GM12878 (cell line): ENCODE measurements around the gene MORN4. TPM values are rescaled to one million over a fixed set of nuclear protein-coding genes. Genes with fewer than 3 reads are reported as not detected.
A peak's percentile ranks its signal among the peaks of the same experiment; 100 is the strongest.

Source experiments
- ATAC-seq: fragments of 200-7000 bp; cut with Tn5 transposase; 3 replicates; pipeline ENCODE4 v1.9.1; 2020; ENCODE audit warnings: mild to moderate bottlenecking, moderate library complexity
- BruUV-seq: library from RNA; stranded (reverse); fragments of 400-500 nt; replicated peaks from 2 replicates; lab custom pipeline; 2021; lab: Mats Ljungman, UMichigan
- CTCF ChIA-PET: fragments of 300-600 bp; sonication (Branson Sonifier 250); formaldehyde crosslinking; extraction: SDS; loops from one replicate; lab custom pipeline; 2021; ENCODE audit warnings: inconsistent platforms; lab: Yijun Ruan, JAX
- POLR2A ChIA-PET: fragments of 350-600 bp; formaldehyde crosslinking; extraction: SDS; loops from one replicate; lab custom pipeline; 2021; ENCODE audit warnings: inconsistent platforms; lab: Charles Lee
- RAD21 ChIA-PET: fragments of 300-600 bp; sonication (Branson Sonifier 250); formaldehyde crosslinking; loops from one replicate; lab custom pipeline; 2023; ENCODE audit warnings: antibody characterized with exemption; ENCODE audit not compliant: unreplicated experiment; lab: Charles Lee
- SMC1A ChIA-PET: fragments of 300-600 bp; sonication (Branson Sonifier 250); formaldehyde crosslinking; loops from one replicate; lab custom pipeline; 2023; ENCODE audit not compliant: unreplicated experiment, uncharacterized antibody; lab: Charles Lee
- DNase-seq: peaks from one replicate; pipeline ENCODE4 v3.0.0-alpha.2; 2011; ENCODE audit warnings: low read depth, low spot score
- FAIRE-seq: peaks from 3 replicates; lab custom pipeline; 2011; peaks lifted over from hg19 to GRCh38; lab: Jason Lieb, UNC
- H2AFZ ChIP-seq: 2 replicates; pipeline ENCODE4 v1.6.0; 2011; ENCODE audit warnings: low read depth, low read length, control low read depth; ENCODE audit not compliant: control insufficient read depth
- H3K27ac ChIP-seq: 2 replicates; pipeline ENCODE4 v1.5.1; 2011; ENCODE audit warnings: control low read depth; ENCODE audit not compliant: control insufficient read depth, insufficient read depth
- H3K27me3 ChIP-seq, 2 experiments: replicated peaks in 1 of 2; 2 replicates each; pipeline versions ENCODE4 v1.6.0 to v1.6.1; 2011; ENCODE audit warnings: low read length in 1 of 2; ENCODE audit not compliant: control insufficient read depth in 2 of 2, insufficient read depth in 2 of 2
- H3K36me3 ChIP-seq, 2 experiments: 2 replicates each; pipeline ENCODE4 v1.5.1; 2011; ENCODE audit warnings: low read length in 1 of 2; ENCODE audit not compliant: control insufficient read depth in 2 of 2, insufficient read depth in 2 of 2
- H3K4me1 ChIP-seq: 2 replicates; pipeline ENCODE4 v1.6.1; 2011; ENCODE audit warnings: mild to moderate bottlenecking, low read length, moderate library complexity, mixed read lengths; ENCODE audit not compliant: control insufficient read depth, insufficient read depth
- H3K4me2 ChIP-seq: 2 replicates; pipeline ENCODE4 v1.6.0; 2011; ENCODE audit warnings: control low read depth; ENCODE audit not compliant: control insufficient read depth, insufficient read depth
- H3K4me3 ChIP-seq: fragments of 200-600 bp; sonication (generic); 2 replicates; pipeline ENCODE4 v1.5.1; 2016
- H3K79me2 ChIP-seq: 2 replicates; pipeline ENCODE4 v1.6.0; 2011; ENCODE audit warnings: low read length; ENCODE audit not compliant: control insufficient read depth, insufficient read depth
- H3K9ac ChIP-seq: 2 replicates; pipeline ENCODE4 v1.8.0; 2011; ENCODE audit warnings: low read length, control low read depth, mixed read lengths; ENCODE audit not compliant: control insufficient read depth, insufficient read depth
- H3K9me3 ChIP-seq: replicated peaks from 3 replicates; pipeline ENCODE4 v1.5.1; 2011; ENCODE audit warnings: mild to moderate bottlenecking, low read length; ENCODE audit not compliant: control insufficient read depth, insufficient read depth
- H4K20me1 ChIP-seq: 2 replicates; pipeline ENCODE4 v1.6.0; 2011; ENCODE audit not compliant: control insufficient read depth, insufficient read depth
- BCL11A ChIP-seq: IDR thresholded peaks from 2 replicates; pipeline ENCODE4 v1.6.1; 2011; ENCODE audit warnings: low read depth, low read length
- CBX5 ChIP-seq: sonication (generic); IDR thresholded peaks from 2 replicates; pipeline ENCODE4 v1.6.1; 2016; ENCODE audit warnings: low read depth, moderate library complexity, mild to moderate bottlenecking, inconsistent platforms
- ETV6 ChIP-seq, 2 experiments: fragments of 450-650 bp in 1 of 2; IDR thresholded peaks in 1 of 2; conservative IDR thresholded peaks in 1 of 2; 2 replicates each; pipeline ENCODE4 v1.6.1; 2014; ENCODE audit warnings: antibody characterized with exemption in 1 of 2, borderline replicate concordance in 1 of 2, low read depth in 1 of 2, mild to moderate bottlenecking in 1 of 2, moderate library complexity in 1 of 2
- IKZF1 ChIP-seq: fragments of 450-650 bp; conservative IDR thresholded peaks from 2 replicates; pipeline ENCODE4 v1.6.1; 2017; ENCODE audit warnings: antibody characterized with exemption, mild to moderate bottlenecking
- NKRF ChIP-seq: fragments of 450-650 bp; conservative IDR thresholded peaks from 2 replicates; pipeline ENCODE4 v1.6.1; 2017; ENCODE audit warnings: mild to moderate bottlenecking, moderate library complexity
- RAD51 ChIP-seq: fragments of 450-650 bp; IDR thresholded peaks from 2 replicates; pipeline ENCODE4 v1.6.1; 2016; ENCODE audit warnings: moderate library complexity, mild to moderate bottlenecking, inconsistent platforms
- SMC3 ChIP-seq: IDR thresholded peaks from 2 replicates; pipeline ENCODE4 v1.6.1; 2011; ENCODE audit warnings: low read length, improper control_type of control experiment, borderline replicate concordance
- STAT1 ChIP-seq: fragments of 450-650 bp; conservative IDR thresholded peaks from 2 replicates; pipeline ENCODE4 v1.6.1; 2014; ENCODE audit warnings: antibody characterized with exemption, mild to moderate bottlenecking
- SUPT20H ChIP-seq: IDR thresholded peaks from 2 replicates; pipeline ENCODE4 v1.6.1; 2011; ENCODE audit warnings: low read depth, mild to moderate bottlenecking, low read length, moderate library complexity, borderline replicate concordance; ENCODE audit not compliant: control insufficient read depth
- ZBTB40 ChIP-seq: fragments of 450-650 bp; IDR thresholded peaks from 2 replicates; pipeline ENCODE4 v1.6.1; 2016; ENCODE audit warnings: mild to moderate bottlenecking, moderate library complexity, borderline replicate concordance
- ZZZ3 ChIP-seq: IDR thresholded peaks from 2 replicates; pipeline ENCODE4 v1.6.1; 2011; ENCODE audit warnings: low read depth; ENCODE audit not compliant: control insufficient read depth, insufficient read length
- WGBS: methylation state at CpG from one replicate; pipeline ENCODE4 v1.1.6; 2016; ENCODE audit warnings: low lambda C conversion rate; ENCODE audit not compliant: insufficient replicate concordance, insufficient coverage; ENCODE audit errors: missing lambda C conversion rate; 5-methylcytosine and 5-hydroxymethylcytosine counted together
- in situ Hi-C: fragments of 300-500 bp; cut with MboI; formaldehyde crosslinking; loops from 9 replicates; pipeline ENCODE4 v1.14.3; 2018; ENCODE audit warnings: mixed read lengths
- intact Hi-C: fragments of 100-400 bp; cut with micrococcal nuclease; formaldehyde crosslinking; loops from one replicate; pipeline ENCODE4 v1.14.2; 2022; ENCODE audit not compliant: unreplicated experiment
- polyA plus RNA-seq, 11 experiments: library from polyadenylated mRNA; depleted of rRNA in 4 of 11; unstranded in 6 of 11; stranded (reverse) in 5 of 11; fragments of >200 nt; fragmentation: Nextera tagmentation in 4 of 11; fragmentation: Illumina TruSeq in 1 of 11; extraction: Ambion mirVana in 4 of 11; extraction: Trizol in 1 of 11; gene quantifications; 1 replicate in 1 of 11; 2 replicates in 10 of 11; pipeline versions ENCODE4 v1.2.1 to v1.2.3, GENCODE V29; 2011 to 2016; ENCODE audit warnings: inconsistent platforms in 2 of 11, missing spikeins in 2 of 11, low read depth in 1 of 11
- total RNA-seq, 4 experiments: library from RNA; depleted of rRNA in 3 of 4; stranded (reverse); fragments of >200 nt in 3 of 4; fragmentation: Illumina TruSeq in 1 of 4; extraction: Trizol in 1 of 4; gene quantifications; 2 replicates each; pipeline versions ENCODE4 v1.2.1 to v1.2.3, GENCODE V29; 2013 to 2021
- TF ChIP-seq, protein P1 (sequence below): fragments of 450-650 bp; IDR thresholded peaks from 2 replicates; pipeline ENCODE4 v1.6.1; 2016; ENCODE audit warnings: mild to moderate bottlenecking

The MORN4 gene
- total and polyA plus RNA-seq, 10 of the 15 experiments (the other 5 are each of a cell fraction or from before 2014, with no cell fraction given), result 1.3 to 5.5 (median 2.6) TPM

DNA sequence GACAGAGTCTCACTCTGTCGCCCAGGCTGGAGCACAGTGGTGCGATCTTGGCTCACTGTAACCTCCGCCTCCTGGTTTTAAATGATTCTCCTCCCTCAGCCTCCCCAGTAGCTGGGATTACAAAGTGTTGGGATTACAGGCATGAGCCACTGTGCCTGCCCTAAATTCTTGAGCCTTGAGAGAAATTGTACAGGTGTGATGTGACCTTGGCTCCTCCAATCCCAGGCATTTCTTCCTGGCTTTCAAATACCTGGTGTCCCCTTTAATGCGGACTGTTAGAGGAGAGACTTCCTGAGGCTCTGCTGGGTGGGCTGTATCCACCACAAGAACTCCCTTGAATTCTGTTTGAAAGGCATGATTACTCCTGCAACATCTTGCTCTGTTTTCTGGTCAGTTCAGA is 15.0 kb downstream of the MORN4 start (continued):
- TF ChIP-seq NKRF (no peak), RAD51 (no peak), BCL11A (no peak), ETV6 (conservative IDR thresholded peaks at IDR 0.05 in 1 of 2, IDR thresholded peaks at IDR 0.05 in 1 of 2; ENCODE audit: borderline replicate concordance in 1 of 2, low read depth in 1 of 2) (no peak), IKZF1 (no peak), SUPT20H (no peak), ZZZ3 (no peak)
- TF ChIP-seq, protein P1, sequence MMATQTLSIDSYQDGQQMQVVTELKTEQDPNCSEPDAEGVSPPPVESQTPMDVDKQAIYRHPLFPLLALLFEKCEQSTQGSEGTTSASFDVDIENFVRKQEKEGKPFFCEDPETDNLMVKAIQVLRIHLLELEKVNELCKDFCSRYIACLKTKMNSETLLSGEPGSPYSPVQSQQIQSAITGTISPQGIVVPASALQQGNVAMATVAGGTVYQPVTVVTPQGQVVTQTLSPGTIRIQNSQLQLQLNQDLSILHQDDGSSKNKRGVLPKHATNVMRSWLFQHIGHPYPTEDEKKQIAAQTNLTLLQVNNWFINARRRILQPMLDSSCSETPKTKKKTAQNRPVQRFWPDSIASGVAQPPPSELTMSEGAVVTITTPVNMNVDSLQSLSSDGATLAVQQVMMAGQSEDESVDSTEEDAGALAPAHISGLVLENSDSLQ, result no peak

GRCh38 chr10:97612386-97612785 is 20.9 kb downstream of the MORN4 start:
- DNase-seq (no peak), ATAC-seq (peak; percentile 98), FAIRE-seq (no peak)
- no peaks in the 10 kb centered on the region for H3K79me2 ChIP-seq
- no peaks in the 10 kb centered on the region for H3K4me1 ChIP-seq
- no peak overlapping the region for H3K9ac ChIP-seq
- intact Hi-C loops, result loop anchor here (1.0 to 5.0 kb wide), 4 partner anchors 40 to 205 kb away; partner anchors contain the start of gene ANKRD2
- ChIA-PET RAD21 (no interaction called here), CTCF (interaction anchor here (0.7 to 1.7 kb wide), 11 partner anchors 10 to 206 kb away, joined by 3 to 10 read pairs (median 4); partner anchors contain the start of gene ANKRD2), POLR2A (no interaction called here), SMC1A (interaction anchor here (0.5 to 1.6 kb wide), 4 partner anchors 11 to 188 kb away, joined by 3 to 9 read pairs (median 3); partner anchors contain the start of gene ANKRD2)
- no peaks in the 10 kb centered on the region for H3K36me3 ChIP-seq
- H3K27me3 ChIP-seq, result no peaks in the 10 kb centered on the region
- H3K4me3 ChIP-seq, result no peak overlapping the region
- H3K9me3 ChIP-seq, result no peaks in the 10 kb centered on the region
- H3K27ac ChIP-seq, result no peak overlapping the region
- no peak overlapping the region for H2AFZ ChIP-seq
- BruUV-seq, result no TSS peak
- no peak overlapping the region for H3K4me2 ChIP-seq
- 2% methylated on average over 2 of the region's 2 CpGs for WGBS
- in situ Hi-C loops, result no loop called here
- H4K20me1 ChIP-seq, result no peaks in the 10 kb centered on the region
- TF ChIP-seq ZBTB40 (no peak), SMC3 (peak; percentile 60; the same call in 1 of the 2 replicates), STAT1 (no peak), CBX5 (no peak)
